DMS153 treated with DMSO at 0.1 percent for 48 hours (cell line): ENCODE data around the gene WT1.

Experiments
- DNase-seq: peaks from one replicate; lab custom pipeline; 2025; ENCODE audit not compliant: unreplicated experiment; lab: John Stamatoyannopoulos, UW

The WT1 gene

DNA sequence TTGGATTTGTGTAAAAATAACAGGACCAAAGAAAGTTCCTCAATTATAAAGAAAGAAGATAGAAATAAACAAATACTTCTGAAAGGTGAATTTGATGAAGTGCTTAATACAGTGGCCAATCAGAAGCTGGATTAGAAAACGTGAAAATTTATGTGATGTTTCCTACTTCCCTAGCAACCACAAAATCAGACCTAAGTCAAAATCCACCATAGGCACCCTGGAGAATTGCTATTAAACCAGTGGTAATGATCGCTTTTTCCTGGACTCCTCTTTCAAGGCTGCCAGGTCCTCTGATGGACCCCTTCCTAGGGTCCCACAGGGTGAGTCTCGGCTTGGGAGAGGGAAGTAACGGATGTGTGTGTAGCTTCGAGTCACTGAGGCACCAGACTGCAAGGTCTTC lies 9.6 kb downstream of the WT1 start:
- DNase-seq = no peak

DNA sequence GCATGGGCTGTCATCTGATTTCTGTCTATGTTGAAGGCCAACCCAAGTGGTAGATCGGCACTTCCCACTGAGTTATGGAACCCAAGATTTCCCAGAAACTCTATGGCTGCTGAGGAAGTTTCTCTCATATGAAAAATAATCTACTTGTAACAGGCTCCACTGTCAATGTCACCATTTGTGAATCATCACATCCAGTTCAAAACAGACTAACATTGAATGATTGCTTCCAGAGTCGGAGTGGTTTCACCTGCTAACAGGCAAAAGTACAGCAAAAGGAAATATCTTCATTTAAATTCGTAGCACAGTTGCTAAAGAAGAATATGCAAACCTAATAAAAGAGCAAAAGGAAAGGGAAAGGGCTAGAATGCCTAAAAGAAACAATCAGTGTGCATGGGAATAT lies 12.8 kb downstream of the WT1 start:
- no peak for DNase-seq

DNA sequence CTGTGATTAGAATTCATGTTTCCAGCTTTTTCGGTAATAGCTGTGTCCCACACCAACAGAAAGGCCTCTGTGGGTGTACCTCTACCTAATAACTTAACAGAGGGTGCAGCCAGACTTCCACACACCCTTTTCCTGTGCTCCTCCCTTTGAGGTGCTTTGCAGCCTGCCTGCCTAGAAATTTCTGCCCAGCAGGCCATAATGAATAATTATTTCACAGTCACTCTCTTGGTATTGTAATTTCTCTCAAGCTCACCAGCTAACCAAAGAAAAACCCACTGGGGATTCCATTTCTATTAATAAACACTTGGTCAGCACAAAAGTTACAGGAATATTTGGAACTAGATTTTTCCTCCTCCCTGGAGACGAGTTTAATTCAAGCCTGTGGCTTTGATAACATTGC lies 13.3 kb downstream of the WT1 start:
- DNase-seq = no peak

DNA sequence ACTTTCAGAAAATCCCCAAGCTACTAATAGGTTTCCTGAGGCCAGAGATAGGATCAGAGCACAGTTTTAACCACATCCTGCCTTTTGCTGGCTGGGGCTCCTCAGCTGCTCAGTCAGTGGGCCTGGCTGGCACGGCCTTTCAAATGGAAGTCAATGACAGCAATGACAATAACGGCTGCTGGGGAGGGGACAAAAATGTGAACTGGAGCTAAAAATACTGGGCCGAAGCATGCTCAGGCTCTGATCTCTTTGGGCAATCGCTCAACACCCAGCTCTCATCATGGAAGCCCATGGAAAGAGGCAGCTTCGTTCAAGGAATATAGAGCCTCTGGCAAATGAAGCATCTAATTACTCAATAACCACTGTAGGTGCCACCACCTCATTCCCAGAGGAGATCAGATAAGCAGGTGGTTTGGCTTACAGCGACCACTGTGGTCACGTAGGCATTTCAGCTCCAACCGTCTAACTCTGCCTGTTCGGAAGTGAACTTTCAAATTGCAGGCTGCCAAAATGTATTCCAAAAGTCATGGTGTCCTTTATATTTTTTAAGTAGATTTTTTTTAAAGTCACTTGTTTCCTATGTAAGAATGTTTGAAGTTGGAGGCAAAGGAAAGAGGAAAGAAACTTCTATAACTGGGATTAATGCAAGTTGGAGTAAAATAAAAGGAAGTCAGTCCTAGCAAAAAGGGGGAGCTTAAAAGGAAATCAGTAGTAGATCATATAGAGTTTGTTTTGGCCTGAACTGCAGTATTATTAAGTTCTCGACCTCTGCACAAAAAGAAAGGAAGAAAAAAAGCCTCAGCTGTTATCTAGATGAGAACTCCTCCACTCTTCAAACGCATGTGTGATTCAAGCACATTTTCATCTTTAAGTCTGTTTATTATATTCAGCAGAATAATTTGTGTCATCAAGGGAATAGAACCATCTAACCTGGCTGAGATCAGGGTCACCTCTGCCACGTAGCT lies 14.1 kb downstream of the WT1 start:
- no peak for DNase-seq

DNA sequence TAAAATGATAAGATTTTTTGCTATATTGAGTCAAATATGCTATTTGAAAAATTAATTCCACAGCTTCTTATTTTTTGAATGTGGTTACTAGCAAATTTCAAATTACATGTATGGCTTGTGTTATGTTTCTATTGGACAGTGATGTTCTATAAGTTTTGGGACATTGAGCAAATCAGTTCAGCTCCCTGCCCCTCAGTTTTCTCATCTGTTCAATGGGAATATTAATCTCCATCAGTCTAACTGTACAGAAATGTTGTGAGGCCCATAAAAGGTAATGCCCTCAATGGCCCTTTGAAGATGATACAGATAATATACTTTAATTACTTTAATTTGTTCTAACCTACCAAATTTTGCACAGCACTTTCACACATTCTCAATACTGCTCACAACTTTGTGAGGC lies 15.2 kb downstream of the WT1 start:
- no peak for DNase-seq

DNA sequence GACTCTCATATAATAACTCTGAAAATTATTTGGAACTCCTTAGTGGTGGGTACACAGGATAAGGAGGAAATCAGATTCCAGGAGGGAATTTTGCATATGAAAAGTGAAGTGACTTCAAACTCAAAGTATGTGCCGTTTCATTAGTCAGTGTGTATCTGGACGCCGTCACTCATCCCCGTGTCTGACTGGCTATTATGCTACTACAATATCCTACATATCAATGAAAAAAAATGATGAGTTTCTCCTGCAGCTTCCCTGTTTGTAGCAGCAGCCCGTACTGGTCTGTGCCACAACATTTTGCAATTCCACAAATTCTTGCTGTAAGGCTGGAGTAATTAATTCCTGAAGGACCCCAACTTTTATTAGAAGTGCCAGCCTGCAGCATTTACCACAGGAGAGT lies 16.5 kb downstream of the WT1 start:
- DNase-seq = no peak

DNA sequence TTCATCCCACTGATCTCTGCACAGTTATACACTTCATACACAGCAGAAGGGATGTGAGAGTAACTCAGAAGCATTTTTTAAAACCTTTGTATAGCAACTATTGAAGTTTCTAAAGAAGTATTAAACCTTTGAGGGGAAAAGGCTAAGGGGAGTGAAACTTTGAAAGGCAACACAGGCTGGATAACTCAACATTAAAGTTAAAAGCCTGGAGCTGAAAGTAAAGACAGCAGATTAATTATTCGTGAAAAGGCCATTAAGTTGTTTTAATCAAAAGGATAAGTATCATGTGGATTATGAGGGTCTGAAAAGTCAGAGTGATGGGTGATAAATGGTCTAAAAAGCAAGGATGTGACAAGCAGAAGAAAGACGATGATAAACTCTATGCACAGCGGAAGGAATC lies 17.5 kb downstream of the WT1 start:
- no peak for DNase-seq

DNA sequence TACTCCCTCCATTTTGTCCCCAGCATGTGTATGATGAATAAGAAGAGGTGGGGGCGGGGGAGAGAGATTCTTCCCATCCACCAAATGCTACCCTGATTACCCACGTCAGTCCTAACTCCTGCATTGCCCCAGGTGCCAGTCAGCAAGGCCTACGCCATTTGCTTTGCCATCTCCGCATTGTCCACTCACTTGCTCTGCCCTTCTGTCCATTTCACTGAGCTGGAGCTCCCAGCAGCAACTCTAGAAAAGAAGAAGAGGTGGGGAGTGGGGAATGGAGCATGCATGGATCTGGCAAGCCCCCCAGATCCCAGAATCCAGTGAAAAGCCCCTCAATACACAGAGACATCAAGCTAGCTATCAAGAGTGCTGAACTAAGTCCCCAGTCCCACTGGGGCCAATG lies 19.0 kb downstream of the WT1 start:
- DNase-seq = no peak

DNA sequence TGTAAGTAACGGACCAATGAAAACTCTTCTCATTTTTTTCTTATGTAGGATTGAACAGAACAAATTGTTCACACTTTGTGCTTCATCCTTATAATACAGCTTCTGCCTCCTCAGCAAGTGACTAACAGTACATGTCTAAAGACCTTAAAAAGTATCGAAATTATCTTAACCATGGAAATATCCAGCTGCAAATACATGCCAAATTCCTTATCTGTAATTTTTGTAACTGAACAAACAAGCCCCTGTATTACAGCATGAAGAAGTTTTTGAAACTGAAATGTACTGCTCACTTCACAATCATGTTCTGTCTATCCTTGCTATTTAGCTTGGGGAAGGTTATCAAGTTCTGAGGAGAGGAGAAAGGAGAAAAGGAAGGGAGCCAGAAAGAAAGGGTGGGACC lies 20.4 kb downstream of the WT1 start:
- no peak for DNase-seq

DNA sequence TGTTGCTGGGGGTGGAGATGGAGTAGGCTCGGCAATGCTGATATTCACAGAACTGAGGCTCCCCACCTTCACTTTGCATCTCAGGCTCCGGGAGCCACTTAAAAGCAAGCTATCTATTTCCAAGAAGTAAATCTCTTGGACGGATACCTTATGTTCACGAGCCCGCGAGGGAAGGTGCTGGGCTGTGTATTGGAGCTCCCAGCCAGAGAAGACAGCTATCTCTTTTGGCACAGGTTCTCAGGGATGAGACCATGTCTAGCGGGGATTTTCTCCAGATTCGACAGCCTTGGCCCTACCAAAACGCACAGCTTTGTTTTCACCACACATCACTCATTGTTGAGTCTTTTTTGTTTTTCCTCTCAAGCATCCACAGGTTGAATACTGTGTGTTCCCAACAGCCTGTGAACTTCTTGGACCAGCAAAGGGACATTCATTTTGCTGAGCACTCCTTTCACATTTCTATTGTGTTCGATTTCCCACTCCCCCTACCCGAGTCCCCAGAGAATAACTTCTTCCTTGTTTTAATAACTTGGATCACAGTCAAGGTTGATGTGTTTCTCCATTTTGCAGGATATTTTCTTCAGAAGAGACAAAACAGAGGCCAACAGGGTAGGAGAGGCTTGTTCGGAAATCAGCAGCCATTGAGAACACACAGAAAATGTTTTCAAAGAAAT lies 23.3 kb downstream of the WT1 start:
- no peak for DNase-seq

DNA sequence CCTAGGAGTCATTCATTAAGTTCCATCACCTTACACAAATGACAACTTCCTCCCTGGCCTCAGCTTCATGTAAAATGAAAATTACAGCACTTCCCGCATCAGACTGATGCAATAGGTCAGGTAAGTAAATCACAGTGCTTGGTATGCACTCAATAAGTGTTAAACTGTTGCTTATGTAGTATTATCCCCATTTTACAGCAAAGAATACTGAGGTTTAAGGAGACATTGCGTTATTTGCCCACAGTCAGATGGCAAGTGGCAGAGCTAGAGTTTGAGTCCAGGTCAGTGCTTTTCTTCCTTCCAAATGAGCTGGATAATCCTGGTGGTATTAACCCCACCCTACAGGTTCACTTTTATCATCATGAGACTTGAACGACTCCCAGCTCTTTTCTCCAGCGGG lies 29.7 kb downstream of the WT1 start:
- DNase-seq = no peak

DNA sequence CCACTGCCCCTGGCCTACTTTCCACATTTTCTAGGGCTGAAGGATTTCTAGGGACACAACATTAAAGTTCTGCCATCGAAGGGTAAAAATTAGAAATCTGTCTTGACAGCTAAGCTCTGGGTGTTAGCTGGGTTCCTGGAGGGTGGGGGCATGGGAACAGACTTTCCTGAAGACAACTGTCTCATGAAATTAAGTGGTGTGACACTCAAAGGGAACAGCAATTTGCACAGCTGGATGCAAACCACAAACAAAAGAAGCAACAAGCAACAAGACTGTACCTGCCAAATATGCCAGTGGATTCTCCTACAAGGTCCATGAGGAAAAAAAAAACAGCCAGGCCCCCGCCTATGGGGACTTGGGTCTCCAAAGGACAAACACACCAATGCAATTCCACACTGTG lies 32.5 kb downstream of the WT1 start:
- no peak for DNase-seq

DNA sequence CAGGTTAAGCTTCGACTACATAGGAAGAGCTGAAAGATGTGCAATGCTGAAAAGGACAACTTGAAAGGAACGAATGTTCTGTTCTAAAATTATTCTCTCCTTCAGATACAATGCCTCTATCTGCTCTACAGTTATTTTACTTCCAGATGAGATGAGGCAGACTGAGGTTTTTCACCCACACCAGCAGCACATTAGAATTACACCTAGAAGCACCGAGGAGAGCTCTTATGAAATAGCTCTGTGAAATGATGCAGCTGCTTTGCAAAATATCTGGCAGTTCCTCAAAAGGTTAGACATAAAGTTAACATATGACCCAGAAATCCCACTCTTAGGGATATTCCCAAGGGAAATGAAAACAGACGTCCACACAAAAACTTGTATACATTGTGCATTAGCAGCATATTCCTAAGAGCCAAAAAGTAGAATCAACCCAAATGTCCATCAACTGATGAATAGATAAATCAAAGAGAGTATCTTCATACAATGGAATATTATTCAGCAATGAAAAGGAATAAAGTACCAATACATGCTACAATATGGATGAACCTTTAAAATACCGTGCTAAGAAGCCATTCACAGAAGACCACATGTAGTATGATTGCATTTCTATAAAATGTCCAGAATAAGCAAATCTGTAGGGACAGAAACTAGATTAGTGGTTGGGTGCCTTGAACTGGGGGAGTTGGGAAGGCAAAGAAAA lies 34.5 kb downstream of the WT1 start:
- DNase-seq = no peak

DNA sequence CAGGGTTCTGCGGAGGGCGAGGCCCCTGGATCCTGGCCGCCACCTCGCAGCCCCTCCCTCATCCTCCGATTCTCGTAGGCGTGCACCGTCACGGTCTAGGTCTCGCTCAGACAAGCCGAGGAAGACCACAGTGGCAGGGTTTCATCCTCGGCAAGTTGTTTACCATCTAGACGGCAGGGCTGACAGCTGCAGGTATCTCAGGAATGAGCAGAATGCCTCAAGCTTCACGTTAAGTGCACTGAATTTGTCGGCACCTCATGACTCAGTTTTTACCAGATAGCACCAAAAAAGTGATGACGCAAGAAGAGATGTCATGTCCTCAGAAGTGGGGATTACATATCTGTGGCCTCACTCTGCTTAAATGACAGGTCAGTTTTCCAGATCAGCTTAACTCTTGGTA lies 35.1 kb downstream of the WT1 start:
- no peak for DNase-seq

DNA sequence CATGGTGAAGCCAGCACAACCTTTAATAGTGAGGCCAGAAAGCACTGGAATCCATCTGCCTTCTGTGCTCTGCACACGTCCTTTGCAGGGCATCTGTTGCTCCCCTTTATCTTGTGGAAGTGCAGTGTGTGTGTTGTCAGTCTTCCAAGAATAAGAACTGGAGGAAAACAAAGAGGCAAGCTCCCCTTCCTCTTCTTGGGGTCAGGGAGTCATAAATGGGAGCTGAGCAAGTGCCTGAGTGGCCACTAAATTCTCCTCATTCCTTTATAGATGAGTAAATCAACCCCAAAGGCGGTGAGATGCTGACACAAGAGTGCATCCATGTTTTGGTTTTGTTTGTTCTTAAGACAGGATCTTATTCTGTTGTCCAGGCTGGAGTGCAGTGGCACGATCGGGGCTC lies 38.3 kb downstream of the WT1 start:
- DNase-seq = no peak

DNA sequence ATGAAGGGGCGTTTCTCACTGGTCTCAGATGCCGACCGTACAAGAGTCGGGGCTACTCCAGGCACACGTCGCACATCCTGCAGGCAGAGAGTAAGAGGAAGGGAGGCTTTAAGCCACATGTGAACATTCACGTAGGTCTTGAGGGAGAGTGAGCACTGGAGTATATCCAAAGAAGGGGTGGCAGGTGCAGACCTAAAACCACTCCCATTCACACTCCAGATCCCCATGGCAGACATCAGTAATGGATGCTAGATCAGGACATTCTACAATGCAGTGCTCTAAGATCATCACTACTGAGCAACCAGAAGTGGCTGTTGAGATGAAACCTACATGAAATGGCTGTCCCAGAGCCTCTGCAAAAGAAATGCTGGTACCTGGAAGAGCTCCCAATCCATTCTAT lies 39.0 kb downstream of the WT1 start:
- no peak for DNase-seq

DNA sequence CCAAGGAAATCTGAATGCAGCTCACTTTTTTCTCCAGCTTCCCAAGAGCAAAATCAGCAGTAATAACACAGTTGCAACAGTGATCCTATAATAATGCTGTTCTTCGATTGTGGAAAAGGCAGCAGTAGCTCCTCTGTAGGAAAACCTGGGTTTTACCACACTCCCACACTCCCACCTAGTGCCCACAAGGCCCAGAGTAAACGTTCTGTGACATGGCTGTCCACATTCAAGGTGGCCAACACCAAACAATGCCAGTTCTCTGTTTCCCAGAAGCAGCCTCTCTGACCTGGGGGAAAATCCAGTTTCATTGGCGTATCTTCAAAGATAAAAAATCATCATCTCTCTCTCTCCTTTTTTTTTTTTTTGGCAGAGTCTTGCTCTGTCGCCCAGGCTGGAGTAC lies 40.2 kb downstream of the WT1 start:
- no peak for DNase-seq

DNA sequence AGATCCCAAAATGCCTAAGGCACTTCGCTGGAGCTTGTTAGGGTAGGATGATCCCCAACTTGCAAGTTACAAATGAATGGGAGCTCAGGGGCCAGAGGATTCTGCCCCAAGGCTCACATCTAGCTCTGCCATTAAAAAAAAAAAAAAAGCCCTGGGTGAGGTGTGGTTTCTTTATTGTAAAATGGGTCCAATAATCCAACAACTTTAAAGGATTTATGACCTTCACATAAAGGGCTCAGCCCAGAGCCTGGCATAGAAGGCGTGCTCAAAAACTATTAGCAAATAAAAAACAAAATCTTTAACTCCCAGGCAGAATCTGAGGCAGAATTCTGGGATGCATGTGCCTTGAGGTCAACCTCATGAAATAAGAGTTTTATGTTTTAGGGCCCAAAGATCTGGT lies 42.5 kb downstream of the WT1 start:
- no peak for DNase-seq

DNA sequence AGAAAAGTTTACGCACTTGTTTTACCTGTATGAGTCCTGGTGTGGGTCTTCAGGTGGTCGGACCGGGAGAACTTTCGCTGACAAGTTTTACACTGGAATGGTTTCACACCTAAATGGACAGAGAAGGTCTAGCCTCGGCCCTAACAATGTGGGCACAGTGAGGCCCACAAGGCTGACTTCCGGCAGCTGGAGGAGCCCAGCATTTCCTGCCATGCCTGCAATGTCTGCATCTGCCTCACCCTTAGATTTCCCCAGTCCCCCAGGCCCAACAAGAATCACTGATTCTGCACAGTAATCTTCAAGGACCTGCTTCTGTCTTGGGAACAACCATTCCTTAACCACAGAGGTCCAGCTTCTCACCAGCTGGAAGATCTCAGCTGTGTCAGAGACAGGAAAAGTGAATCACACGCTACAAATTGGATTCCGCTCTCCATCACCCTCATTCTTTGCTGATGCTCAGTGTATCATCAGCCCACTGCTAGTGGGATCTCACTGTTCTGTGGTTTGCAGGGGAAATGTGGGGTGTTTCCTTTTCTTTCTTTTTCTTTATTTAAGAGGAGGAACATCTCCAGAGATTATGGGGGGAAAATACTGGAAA lies 43.3 kb downstream of the WT1 start:
- no peak for DNase-seq

DNA sequence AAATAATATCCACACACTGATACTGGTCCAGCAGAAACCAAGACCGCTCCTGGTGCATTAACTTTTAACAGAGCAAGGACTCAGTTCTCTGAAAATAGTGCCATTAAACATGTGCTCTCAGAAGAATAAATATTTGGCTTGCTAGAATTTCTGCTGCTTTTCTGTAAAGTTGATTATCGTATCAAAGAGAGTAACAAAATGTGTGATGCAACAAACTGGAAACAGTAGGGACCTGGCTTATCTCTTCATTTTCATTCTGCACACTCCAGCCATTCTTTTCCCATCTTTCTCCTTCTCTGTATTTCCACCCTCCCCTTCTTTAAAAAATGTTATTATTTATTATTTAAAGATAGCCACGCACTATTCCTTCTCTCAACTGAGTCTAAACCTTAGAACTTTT lies 43.9 kb downstream of the WT1 start:
- DNase-seq = no peak

DNA sequence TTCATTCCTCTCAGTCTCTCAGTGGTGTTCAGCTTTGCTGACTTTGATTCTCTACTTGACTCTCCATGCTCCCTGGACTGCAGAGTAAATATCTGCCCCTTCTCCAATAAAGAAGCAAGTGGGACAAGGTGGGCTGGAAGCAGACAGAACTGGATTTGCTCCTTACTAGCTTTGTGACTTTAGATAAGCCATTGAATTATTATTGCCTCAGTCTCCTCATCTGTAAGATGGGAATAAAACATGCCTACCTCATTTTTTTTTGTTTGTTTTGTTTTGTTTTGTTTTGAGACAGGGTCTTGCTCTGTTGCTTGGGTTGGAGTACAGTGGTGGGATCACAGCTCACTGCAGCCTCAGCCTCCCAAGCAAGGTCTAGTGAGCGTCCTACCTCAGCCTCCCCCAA lies 44.6 kb downstream of the WT1 start:
- DNase-seq = no peak
